Keratinocyte (primary cell): Measurements from ENCODE around the gene NUMB. TPM values are rescaled to one million over a fixed set of nuclear protein-coding genes. Genes with fewer than 3 reads are reported as not detected.

Source experiments
- DNase-seq: peaks from one replicate; pipeline ENCODE4 v3.0.0-alpha.2; 2011; ENCODE audit warnings: low read depth, missing footprints, low spot score
- FAIRE-seq: peaks from 2 replicates; lab custom pipeline; 2011; peaks lifted over from hg19 to GRCh38; lab: Jason Lieb, UNC
- H2AFZ ChIP-seq: 2 replicates; pipeline ENCODE4 v1.6.0; 2012; ENCODE audit warnings: low read length, control low read depth, inconsistent platforms; ENCODE audit not compliant: control insufficient read depth
- H3K27ac ChIP-seq: 2 replicates; pipeline ENCODE4 v1.5.1; 2011; ENCODE audit warnings: low read length; ENCODE audit not compliant: control insufficient read depth, insufficient read depth
- H3K27me3 ChIP-seq: 3 replicates; pipeline ENCODE4 v1.6.0; 2011; ENCODE audit warnings: low read length; ENCODE audit not compliant: control insufficient read depth, insufficient read depth; ENCODE audit errors: extremely low read depth
- H3K36me3 ChIP-seq, 2 experiments: 2 replicates in 1 of 2; 3 replicates in 1 of 2; pipeline ENCODE4 v1.5.1; 2011; ENCODE audit warnings: low read length in 2 of 2, mild to moderate bottlenecking in 1 of 2; ENCODE audit not compliant: control insufficient read depth in 2 of 2, insufficient read depth in 2 of 2; ENCODE audit errors: extremely low read depth in 1 of 2
- H3K4me1 ChIP-seq: 3 replicates; pipeline ENCODE4 v1.5.1; 2011; ENCODE audit warnings: low read length; ENCODE audit not compliant: control insufficient read depth, insufficient read depth; ENCODE audit errors: extremely low read depth
- H3K4me2 ChIP-seq: 3 replicates; pipeline ENCODE4 v1.6.0; 2011; ENCODE audit warnings: low read depth, low read length; ENCODE audit not compliant: control insufficient read depth, insufficient read depth; ENCODE audit errors: extremely low read depth
- H3K4me3 ChIP-seq, 3 experiments: fragments of 200-600 bp in 1 of 3; sonication (generic) in 1 of 3; 2 replicates in 2 of 3; 3 replicates in 1 of 3; pipeline ENCODE4 v1.5.1; 2011 to 2016; ENCODE audit warnings: low read length in 3 of 3, mild to moderate bottlenecking in 3 of 3, control low read depth in 2 of 3, inconsistent platforms in 1 of 3, low read depth in 1 of 3, mixed read lengths in 1 of 3, mixed run types in 1 of 3, moderate library complexity in 1 of 3; ENCODE audit not compliant: control insufficient read depth in 2 of 3, insufficient read depth in 2 of 3; ENCODE audit errors: extremely low read depth in 1 of 3
- H3K79me2 ChIP-seq: 2 replicates; pipeline ENCODE4 v1.6.0; 2012; ENCODE audit warnings: low read length; ENCODE audit not compliant: control insufficient read depth, insufficient read depth
- H3K9ac ChIP-seq: 3 replicates; pipeline ENCODE4 v1.6.0; 2011; ENCODE audit warnings: low read length; ENCODE audit not compliant: control insufficient read depth, insufficient read depth; ENCODE audit errors: extremely low read depth
- H3K9me1 ChIP-seq: 3 replicates; pipeline ENCODE4 v1.6.0; 2011; ENCODE audit warnings: low read length; ENCODE audit not compliant: control insufficient read depth, insufficient read depth; ENCODE audit errors: extremely low read depth
- H3K9me3 ChIP-seq: 2 replicates; pipeline ENCODE4 v1.5.1; 2012; ENCODE audit warnings: low read depth, low read length; ENCODE audit not compliant: control insufficient read depth
- H4K20me1 ChIP-seq: 3 replicates; pipeline ENCODE4 v1.6.0; 2011; ENCODE audit warnings: low read length; ENCODE audit not compliant: control insufficient read depth, insufficient read depth; ENCODE audit errors: extremely low read depth
- CTCF ChIP-seq, 3 experiments: IDR thresholded peaks in 1 of 3; conservative IDR thresholded peaks in 1 of 3; optimal IDR thresholded peaks in 1 of 3; 2 replicates in 2 of 3; 3 replicates in 1 of 3; pipeline versions ENCODE3 to v1.5.1; 2011; ENCODE audit warnings: low read length in 3 of 3, mild to moderate bottlenecking in 3 of 3, moderate library complexity in 2 of 3, control low read depth in 1 of 3, inconsistent platforms in 1 of 3; ENCODE audit not compliant: insufficient read depth in 2 of 3; ENCODE audit errors: extremely low read depth in 1 of 3
- EZH2 ChIP-seq: IDR thresholded peaks from one replicate; pipeline ENCODE4 v1.6.1; 2012; ENCODE audit warnings: inconsistent platforms, mild to moderate bottlenecking, low read length, moderate library complexity
- dilution Hi-C: fragments of 300-500 bp; cut with MboI; formaldehyde crosslinking; loops from one replicate; pipeline ENCODE4 v1.7.0; 2020; ENCODE audit warnings: low sequenced_read_pairs; ENCODE audit not compliant: extremely low pct_ligation_motif_present
- polyA plus RNA-seq, 5 experiments: library from polyadenylated mRNA; depleted of rRNA in 3 of 5; stranded (reverse) in 3 of 5; stranded (forward) in 1 of 5; unstranded in 1 of 5; fragments of >200 nt; gene quantifications; 1 replicate in 1 of 5; 2 replicates in 3 of 5; 3 replicates in 1 of 5; pipeline versions ENCODE4 v1.2.1 to v1.2.3, GENCODE V29; 2011 to 2012; ENCODE audit warnings: missing spikeins in 2 of 5, low read depth in 1 of 5, low replicate concordance in 1 of 5

The NUMB gene
- polyA plus RNA-seq, 1 donor (not counting 4 experiments of a cell fraction or from before 2014, with no cell fraction given) = 110 TPM

- Histone ChIP-seq H3K36me3 (no peaks in the 10 kb centered on the region), H3K27me3 (no peaks in the 10 kb centered on the region), H3K9me3 (no peaks in the 10 kb centered on the region), H3K4me2 (peak overlapping the region; percentile 19), H3K79me2 (peaks cover 10% of the 10 kb centered on the region), H3K9me1 (no peaks in the 10 kb centered on the region), H4K20me1 (no peaks in the 10 kb centered on the region), H3K9ac (peak overlapping the region; percentile 28), H2AFZ (peak overlapping the region; percentile 24), H3K4me1 (peaks cover 11% of the 10 kb centered on the region), H3K4me3 (no peak overlapping the region), H3K27ac (peak overlapping the region; percentile 61)
- dilution Hi-C loops = no loop called here
- FAIRE-seq (peak; percentile 95), DNase-seq (no peak)
- TF ChIP-seq EZH2 = no peak
- TF ChIP-seq CTCF (optimal IDR thresholded peaks at IDR 0.05 in 1 of 3, IDR thresholded peaks at IDR 0.05 in 1 of 3, conservative IDR thresholded peaks at IDR 0.05 in 1 of 3; ENCODE audit: extremely low read depth in 1 of 3, insufficient read depth in 2 of 3, low read length in 3 of 3) = no peak
These were observed 210.1 kb downstream of the NUMB start for GRCh38 chr14:73248108-73248868.

GRCh38 chr14:73246387-73247150, 211.8 kb downstream of the NUMB start:
- peaks cover 22% of the 10 kb centered on the region for H3K4me1 ChIP-seq
- H3K27me3 ChIP-seq = no peaks in the 10 kb centered on the region
- H3K4me3 ChIP-seq = peak overlapping the region; percentile 22 to 71 (median 45)
- no peaks in the 10 kb centered on the region for H3K9me3 ChIP-seq
- TF ChIP-seq EZH2 = no peak
- TF ChIP-seq CTCF (optimal IDR thresholded peaks at IDR 0.05 in 1 of 3, IDR thresholded peaks at IDR 0.05 in 1 of 3, conservative IDR thresholded peaks at IDR 0.05 in 1 of 3; ENCODE audit: extremely low read depth in 1 of 3, insufficient read depth in 2 of 3, low read length in 3 of 3) = no peak
- no peak overlapping the region for H3K27ac ChIP-seq
- H3K4me2 ChIP-seq = peak overlapping the region; percentile 66
- FAIRE-seq (no peak), DNase-seq (no peak)
- no peaks in the 10 kb centered on the region for H4K20me1 ChIP-seq
- H3K9ac ChIP-seq = peak overlapping the region; percentile 59
- H3K79me2 ChIP-seq = peaks cover 10% of the 10 kb centered on the region
- H2AFZ ChIP-seq = no peak overlapping the region
- no peaks in the 10 kb centered on the region for H3K9me1 ChIP-seq
- dilution Hi-C loops = no loop called here
- H3K36me3 ChIP-seq = no peaks in the 10 kb centered on the region
